ENCODE data around the gene HCRTR1. TPM values are rescaled to one million over a fixed set of nuclear protein-coding genes. Genes with fewer than 3 reads are reported as not detected.

Gene HCRTR1
- total RNA-seq: 1 to 10 TPM in 1 of 4 donors, not detected in 3; 1.6 TPM

DNA sequence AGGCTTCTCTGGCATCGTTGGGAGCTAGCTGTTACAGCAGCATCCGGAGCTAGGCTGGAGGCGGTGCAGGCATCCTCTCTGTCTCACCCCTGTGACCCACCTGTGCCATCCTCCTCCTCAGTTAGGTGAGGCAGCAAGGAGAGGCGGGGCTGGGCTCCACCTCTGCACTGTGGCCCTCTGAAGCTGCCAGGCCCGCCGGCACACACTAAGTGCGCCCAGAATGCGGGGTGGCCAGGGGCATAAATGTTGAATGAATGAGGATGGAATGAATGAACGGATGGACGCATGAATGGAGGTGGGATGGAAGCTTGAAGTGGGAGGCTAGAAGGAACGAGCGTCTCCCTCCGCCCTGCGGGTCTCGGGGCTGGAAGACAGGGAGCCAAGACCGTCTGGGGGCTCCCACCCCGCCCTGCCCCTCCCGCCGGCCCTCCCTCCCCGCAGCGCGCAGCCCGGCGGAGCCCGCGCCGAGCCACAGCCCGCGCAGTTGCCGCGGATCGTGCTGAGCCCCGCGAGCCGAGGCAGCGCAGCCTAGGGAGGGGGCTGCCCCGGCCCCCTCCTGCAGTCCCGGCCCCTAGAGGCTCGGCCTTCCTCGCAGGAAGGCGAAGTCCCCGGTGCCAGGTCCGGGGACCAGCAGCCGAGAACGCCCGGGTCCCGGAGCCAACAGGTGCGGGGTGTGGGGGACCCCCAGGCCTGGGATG is at the start of gene HCRTR1:
HCRTR1 (plus strand) TSS at position 472 of the 698 bp plus-strand sequence. CDS start 1,504 bp downstream, outside the sequence.
- ATAC-seq (ENCODE audit: low FRiP score) (no peak), DNase-seq (ENCODE audit: low spot score) (no peak)

DNA sequence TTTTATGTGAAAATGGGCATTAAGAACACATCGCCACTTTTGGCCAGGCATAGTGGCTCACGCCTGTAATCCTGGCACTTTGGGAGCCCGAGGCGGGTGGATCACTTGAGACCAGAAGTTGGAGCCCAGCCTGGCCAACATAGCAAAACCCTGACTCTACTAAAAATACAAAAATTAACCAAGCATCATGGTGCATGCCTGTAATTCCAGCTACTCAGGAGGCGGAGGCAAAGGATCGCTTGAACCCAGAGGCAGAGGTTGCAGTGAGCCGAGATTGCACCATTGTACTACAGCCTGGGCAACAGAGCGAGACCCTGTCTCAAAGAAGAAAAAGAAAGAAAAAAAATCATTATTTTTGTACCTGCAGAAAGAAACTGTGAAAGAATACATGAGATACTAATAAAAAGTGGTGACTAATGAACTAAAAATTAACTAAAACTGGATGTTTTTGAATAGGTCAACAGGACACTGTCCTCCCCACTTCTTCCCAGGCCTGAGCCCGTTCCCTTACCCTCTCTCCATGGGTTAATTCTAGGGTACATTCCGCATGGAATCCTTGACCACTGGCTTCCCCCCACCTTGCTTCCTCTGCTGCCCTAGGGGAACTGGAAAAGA is 49.4 kb upstream of the HCRTR1 start:
- no peak for DNase-seq (ENCODE audit: low spot score)
- ATAC-seq (ENCODE audit: low FRiP score): no peak
- TF ChIP-seq, protein P1, sequence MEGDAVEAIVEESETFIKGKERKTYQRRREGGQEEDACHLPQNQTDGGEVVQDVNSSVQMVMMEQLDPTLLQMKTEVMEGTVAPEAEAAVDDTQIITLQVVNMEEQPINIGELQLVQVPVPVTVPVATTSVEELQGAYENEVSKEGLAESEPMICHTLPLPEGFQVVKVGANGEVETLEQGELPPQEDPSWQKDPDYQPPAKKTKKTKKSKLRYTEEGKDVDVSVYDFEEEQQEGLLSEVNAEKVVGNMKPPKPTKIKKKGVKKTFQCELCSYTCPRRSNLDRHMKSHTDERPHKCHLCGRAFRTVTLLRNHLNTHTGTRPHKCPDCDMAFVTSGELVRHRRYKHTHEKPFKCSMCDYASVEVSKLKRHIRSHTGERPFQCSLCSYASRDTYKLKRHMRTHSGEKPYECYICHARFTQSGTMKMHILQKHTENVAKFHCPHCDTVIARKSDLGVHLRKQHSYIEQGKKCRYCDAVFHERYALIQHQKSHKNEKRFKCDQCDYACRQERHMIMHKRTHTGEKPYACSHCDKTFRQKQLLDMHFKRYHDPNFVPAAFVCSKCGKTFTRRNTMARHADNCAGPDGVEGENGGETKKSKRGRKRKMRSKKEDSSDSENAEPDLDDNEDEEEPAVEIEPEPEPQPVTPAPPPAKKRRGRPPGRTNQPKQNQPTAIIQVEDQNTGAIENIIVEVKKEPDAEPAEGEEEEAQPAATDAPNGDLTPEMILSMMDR (IDR thresholded peaks at IDR 0.05): no peak

More for the DNA sequence above, at the start of gene HCRTR1:
- TF ChIP-seq, protein P1 (IDR thresholded peaks at IDR 0.05): no peak

DNA sequence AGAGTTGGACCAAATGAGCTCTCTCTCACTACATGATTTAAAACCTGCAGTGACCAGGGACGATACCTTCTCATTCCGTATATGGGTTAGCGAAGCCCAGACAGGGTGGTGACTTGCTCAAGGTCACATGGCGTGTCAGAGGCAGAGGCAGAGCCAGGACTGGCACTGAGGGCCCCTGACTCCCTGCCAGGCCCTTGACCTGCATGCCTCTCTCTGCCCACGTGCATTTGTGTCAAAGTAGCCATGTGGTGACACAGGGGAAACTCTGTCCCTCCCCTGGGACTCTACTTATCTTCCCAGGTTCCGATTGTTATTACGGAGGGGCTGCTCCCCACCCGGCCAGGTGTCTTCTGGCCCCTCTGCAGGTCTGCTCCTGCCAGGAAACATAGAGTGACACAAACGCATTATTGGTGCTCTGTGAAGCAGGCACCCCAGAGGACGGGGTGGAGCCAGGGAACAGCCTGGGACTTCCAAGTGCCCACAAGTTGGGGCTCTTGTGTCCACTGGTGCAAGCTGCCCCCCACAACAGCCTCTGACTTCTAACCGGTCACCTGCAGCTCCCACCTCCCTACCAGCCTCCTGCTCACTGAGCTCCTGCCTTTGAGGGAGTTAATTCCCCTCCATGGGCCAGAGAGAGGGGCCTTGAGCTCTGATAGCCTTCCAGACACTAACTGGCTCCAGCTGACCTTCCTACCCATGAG is 48.4 kb upstream of the HCRTR1 start:
- ATAC-seq (ENCODE audit: low FRiP score) (no peak), DNase-seq (ENCODE audit: low spot score) (no peak)
- TF ChIP-seq, protein P1 (IDR thresholded peaks at IDR 0.05): no peak

DNA sequence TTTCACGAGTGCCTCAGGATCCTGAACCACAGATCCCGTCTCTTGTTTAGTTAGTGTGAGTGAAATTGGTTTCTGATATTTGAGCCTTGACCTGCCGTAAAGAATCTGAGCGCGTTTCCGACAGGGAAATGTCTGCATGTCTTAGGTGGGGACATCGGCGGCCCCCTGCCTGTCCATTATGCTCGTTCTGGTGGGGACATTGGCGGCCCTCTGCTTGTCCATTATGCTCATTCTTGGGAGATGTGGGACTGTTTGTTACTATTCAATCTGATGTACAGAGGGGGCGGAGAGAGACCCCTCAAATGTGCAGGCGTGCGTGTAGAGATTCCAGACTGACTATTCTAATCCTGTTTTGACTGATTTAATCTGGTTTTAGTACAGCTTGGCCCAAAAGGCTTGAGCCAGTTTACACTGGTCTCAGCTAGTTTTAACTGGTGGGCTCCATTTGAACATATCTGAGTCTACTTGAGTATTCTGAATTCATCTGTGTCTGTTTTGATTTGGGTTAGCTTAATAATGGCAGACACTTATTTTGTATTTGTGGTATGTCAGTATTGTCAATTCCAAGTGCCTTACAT is 47.8 kb upstream of the HCRTR1 start:
- TF ChIP-seq, protein P1 (IDR thresholded peaks at IDR 0.05): no peak
- DNase-seq (ENCODE audit: low spot score) (no peak), ATAC-seq (ENCODE audit: low FRiP score) (no peak)

DNA sequence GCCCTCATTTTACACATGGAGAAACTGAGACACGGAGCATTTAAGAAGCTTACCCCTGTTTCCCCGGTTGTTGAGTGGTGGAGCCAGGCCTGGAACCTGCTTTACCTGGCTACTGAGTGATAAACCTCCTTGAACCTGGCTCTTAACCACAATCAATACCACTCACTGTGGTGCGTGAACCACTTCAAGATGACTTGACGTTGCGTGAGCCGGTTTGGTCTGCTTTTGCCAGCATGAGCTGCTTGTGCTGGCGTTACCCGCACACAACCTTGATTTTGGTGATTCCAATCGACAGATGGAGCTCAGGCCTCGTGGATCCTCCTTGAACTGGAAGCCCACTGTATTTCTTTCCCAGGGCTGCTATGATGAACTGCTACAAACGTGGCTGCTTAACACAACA is 47.3 kb upstream of the HCRTR1 start:
- ATAC-seq (ENCODE audit: low FRiP score): no peak
- TF ChIP-seq, protein P1 (IDR thresholded peaks at IDR 0.05): no peak
- no peak for DNase-seq (ENCODE audit: low spot score)

DNA sequence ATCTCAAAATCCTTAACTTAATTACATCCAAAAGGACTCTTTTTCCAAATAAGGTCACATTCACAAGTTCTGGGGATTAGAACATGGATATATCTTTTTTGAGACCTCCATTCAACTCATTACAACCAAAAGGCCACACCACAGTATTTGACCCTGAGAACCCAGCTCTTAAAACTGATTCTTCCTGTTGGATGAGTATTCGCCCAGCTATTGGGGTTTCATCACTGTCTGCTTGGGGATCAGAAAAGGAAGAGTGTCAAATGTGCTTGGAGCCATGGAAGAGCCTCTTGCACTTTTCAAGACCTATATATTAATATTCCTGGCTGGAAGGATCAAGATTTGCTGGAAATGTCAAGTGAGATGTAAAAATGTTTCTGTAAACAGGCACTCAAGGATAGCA is 46.6 kb upstream of the HCRTR1 start:
- TF ChIP-seq, protein P1 (IDR thresholded peaks at IDR 0.05): no peak
- no peak for DNase-seq (ENCODE audit: low spot score)

More for the DNA sequence above, 46.6 kb upstream of the HCRTR1 start:
- no peak for ATAC-seq (ENCODE audit: low FRiP score)

Measured in omental fat pad (tissue), 4 donors.